CD8-positive, alpha-beta memory T cell (primary cell): ENCODE data around the gene ACOX3. TPM values are rescaled to one million over a fixed set of nuclear protein-coding genes. Genes with fewer than 3 reads are reported as not detected.

Experiments
- CTCF ChIA-PET: fragments of 350-600 bp; sonication (Branson Sonifier 250); formaldehyde crosslinking; loops from one replicate; lab custom pipeline; 2021; ENCODE audit warnings: antibody characterized with exemption; lab: Charles Lee
- POLR2A ChIA-PET: fragments of 350-600 bp; sonication (Branson Sonifier 250); formaldehyde crosslinking; loops from one replicate; lab custom pipeline; 2021; ENCODE audit warnings: antibody characterized with exemption; lab: Charles Lee
- DNase-seq, 5 donors: peaks; one replicate each; pipeline versions ENCODE4 v3.0.0 to v3.0.0-alpha.2; 2020 to 2022; ENCODE audit warnings: mixed read lengths in 1 of 5
- H3K27ac ChIP-seq: one replicate; pipeline ENCODE4 v1.7.0; 2013; ENCODE audit warnings: low read depth, mild to moderate bottlenecking, low read length, moderate library complexity
- H3K27me3 ChIP-seq: 2 replicates; pipeline ENCODE4 v1.7.0; 2013; ENCODE audit warnings: low read length, mild to moderate bottlenecking; ENCODE audit not compliant: insufficient read depth, poor library complexity, severe bottlenecking
- H3K36me3 ChIP-seq: 2 replicates; pipeline ENCODE4 v1.7.0; 2013; ENCODE audit warnings: mild to moderate bottlenecking, low read length, moderate library complexity; ENCODE audit not compliant: insufficient read depth
- H3K4me1 ChIP-seq: 2 replicates; pipeline ENCODE4 v1.7.0; 2013; ENCODE audit warnings: mild to moderate bottlenecking, low read length, moderate library complexity; ENCODE audit not compliant: insufficient read depth
- H3K4me3 ChIP-seq: 2 replicates; pipeline ENCODE4 v1.7.0; 2013; ENCODE audit warnings: mild to moderate bottlenecking, low read length
- H3K9me3 ChIP-seq: 2 replicates; pipeline ENCODE4 v1.7.0; 2013; ENCODE audit warnings: mild to moderate bottlenecking, low read length
- H3K27ac Mint-ChIP-seq, 8 donors: one replicate each; pipeline ENCODE4 v1.8.0; 2020 to 2021; ENCODE audit warnings: mixed read lengths in 8 of 8, mild to moderate bottlenecking in 6 of 8, inconsistent platforms in 3 of 8, moderate library complexity in 3 of 8
- H3K27me3 Mint-ChIP-seq, 2 donors: one replicate each; pipeline ENCODE4 v1.8.0; 2020 to 2021; ENCODE audit warnings: mixed read lengths in 2 of 2, mild to moderate bottlenecking in 1 of 2, moderate library complexity in 1 of 2
- H3K36me3 Mint-ChIP-seq, 3 donors: one replicate each; pipeline ENCODE4 v1.8.0; 2020 to 2021; ENCODE audit warnings: mixed read lengths in 3 of 3, inconsistent platforms in 1 of 3, mild to moderate bottlenecking in 1 of 3
- H3K4me1 Mint-ChIP-seq, 3 donors: one replicate each; pipeline ENCODE4 v1.8.0; 2020 to 2021; ENCODE audit warnings: mixed read lengths in 3 of 3, inconsistent platforms in 1 of 3, mild to moderate bottlenecking in 1 of 3
- H3K4me3 Mint-ChIP-seq, 7 donors: one replicate each; pipeline ENCODE4 v1.8.0; 2020 to 2021; ENCODE audit warnings: mixed read lengths in 7 of 7, mild to moderate bottlenecking in 6 of 7, moderate library complexity in 4 of 7, inconsistent platforms in 2 of 7
- H3K9me3 Mint-ChIP-seq, 5 donors: one replicate each; pipeline ENCODE4 v1.8.0; 2020 to 2022; ENCODE audit warnings: mixed read lengths in 5 of 5, mild to moderate bottlenecking in 3 of 5, moderate library complexity in 2 of 5, inconsistent platforms in 1 of 5
- polyA plus RNA-seq: library from polyadenylated mRNA; unstranded; fragments of 300-500 nt; fragmentation: Illumina TruSeq; gene quantifications from one replicate; pipeline ENCODE4 v1.2.3, GENCODE V29; 2021
- total RNA-seq, 2 experiments: library from RNA; stranded (reverse); gene quantifications; one replicate each; pipeline ENCODE4 v1.2.3, GENCODE V29; 2021

The ACOX3 gene
- total and polyA plus RNA-seq, 3 experiments from 2014 or later, result 14.2 to 24.9 (median 22.3) TPM

DNA sequence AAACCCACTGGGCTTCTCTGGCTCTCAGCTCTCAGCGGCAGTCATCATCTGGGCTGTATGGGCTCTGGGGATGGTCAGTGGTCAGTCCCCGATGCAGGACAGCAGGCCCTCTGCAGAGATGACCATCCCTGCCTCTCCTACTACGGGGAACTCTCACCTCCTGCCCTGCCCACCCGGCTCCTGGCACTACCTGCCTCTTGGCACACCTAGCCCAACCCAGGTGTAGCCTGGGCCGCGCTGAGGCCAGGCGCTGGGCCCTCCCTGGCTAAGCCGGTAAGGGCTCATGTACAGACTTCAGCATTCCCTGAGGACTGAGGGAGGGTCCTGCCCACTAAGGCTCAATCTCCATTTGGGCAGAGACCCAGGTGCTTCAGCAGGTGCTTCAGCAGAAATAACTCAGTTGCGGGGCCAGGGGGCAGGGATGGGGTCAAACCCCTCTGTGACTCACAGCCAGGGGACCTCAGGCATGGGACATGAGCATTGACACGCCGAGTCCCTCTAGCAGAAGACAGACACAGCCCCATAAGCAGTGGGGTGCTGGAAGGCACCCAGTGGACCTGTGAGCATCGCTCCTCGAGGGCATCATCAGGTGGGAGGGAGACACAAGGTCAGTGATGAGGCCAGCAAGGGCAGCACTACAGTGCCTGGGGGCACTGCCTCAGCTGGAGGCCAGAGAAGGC is 71.0 kb downstream of the ACOX3 start:
- H3K4me1 Mint-ChIP-seq, result no peaks in the 10 kb centered on the region
- Histone ChIP-seq H3K36me3 (no peaks in the 10 kb centered on the region), H3K27ac (no peak overlapping the region), H3K9me3 (no peaks in the 10 kb centered on the region), H3K4me3 (no peak overlapping the region), H3K27me3 (no peaks in the 10 kb centered on the region), H3K4me1 (no peaks in the 10 kb centered on the region)
- peaks cover 0 to 1% of the 10 kb centered on the region in 2 donors for H3K27me3 Mint-ChIP-seq
- DNase-seq, result no peak
- no peaks in the 10 kb centered on the region for H3K9me3 Mint-ChIP-seq
- peaks cover 5 to 35% (median 8%) of the 10 kb centered on the region in 3 donors for H3K36me3 Mint-ChIP-seq
- ChIA-PET POLR2A (no interaction called here), CTCF (no interaction called here)
- H3K27ac Mint-ChIP-seq, result peak overlapping the region in 1 of 8 donors; percentile 85
- no peak overlapping the region for H3K4me3 Mint-ChIP-seq

DNA sequence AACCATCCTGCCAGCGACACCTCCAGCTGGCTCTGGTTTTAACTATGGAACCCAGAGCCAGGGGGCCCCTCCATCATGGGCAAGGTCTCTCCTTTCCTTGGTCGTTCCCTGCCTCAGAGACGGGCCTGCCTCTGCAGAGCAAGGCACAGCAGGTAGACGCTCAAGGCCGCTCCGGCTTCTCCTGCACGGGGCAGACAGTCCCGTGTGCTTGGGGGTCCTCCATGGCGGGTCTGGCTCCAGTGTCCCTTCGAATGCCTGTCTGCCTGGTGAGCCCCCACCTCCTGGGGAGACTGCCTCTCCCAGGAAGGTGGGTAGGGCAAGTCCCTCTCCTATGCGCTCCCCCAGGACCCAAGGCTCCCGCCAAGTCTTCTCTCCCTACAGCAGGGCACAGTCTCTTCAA is 71.5 kb downstream of the ACOX3 start:
- Mint-ChIP-seq H3K27me3 (peaks cover 0 to 1% of the 10 kb centered on the region in 2 donors), H3K36me3 (peaks cover 8 to 35% (median 8%) of the 10 kb centered on the region in 3 donors), H3K27ac (no peak overlapping the region), H3K9me3 (no peaks in the 10 kb centered on the region), H3K4me3 (no peak overlapping the region), H3K4me1 (no peaks in the 10 kb centered on the region)
- no peak overlapping the region for H3K4me3 ChIP-seq
- no peaks in the 10 kb centered on the region for H3K27me3 ChIP-seq
- no peak for DNase-seq
- no peak overlapping the region for H3K27ac ChIP-seq
- POLR2A ChIA-PET, result no interaction called here
- CTCF ChIA-PET, result no interaction called here
- no peaks in the 10 kb centered on the region for H3K9me3 ChIP-seq
- H3K4me1 ChIP-seq, result no peaks in the 10 kb centered on the region
- H3K36me3 ChIP-seq, result no peaks in the 10 kb centered on the region

DNA sequence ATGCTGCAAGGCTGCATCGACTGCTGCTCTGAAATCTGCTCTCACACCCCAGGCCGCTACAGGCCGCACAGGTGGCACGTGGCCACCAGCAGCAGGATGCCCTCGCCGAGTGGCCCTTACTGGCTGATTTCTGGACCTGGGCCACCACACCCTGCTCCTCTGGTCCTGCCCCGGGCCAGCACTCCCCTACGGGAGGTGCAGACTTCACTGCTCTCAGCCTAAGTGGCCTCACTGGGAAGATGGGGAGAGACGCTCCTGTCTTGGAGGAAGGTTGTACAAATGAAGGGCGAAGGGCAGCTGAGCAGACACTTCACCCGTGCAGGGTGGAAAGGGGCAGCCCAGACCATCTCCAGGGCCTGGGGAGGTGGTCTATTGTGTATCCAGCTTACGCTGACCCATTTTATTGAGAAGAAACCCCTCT is 72.5 kb downstream of the ACOX3 start:
- no peak overlapping the region for H3K27ac Mint-ChIP-seq
- no peaks in the 10 kb centered on the region for H3K4me1 Mint-ChIP-seq
- H3K4me1 ChIP-seq, result no peaks in the 10 kb centered on the region
- H3K9me3 ChIP-seq, result no peaks in the 10 kb centered on the region
- H3K36me3 Mint-ChIP-seq, result peaks cover 6 to 28% (median 14%) of the 10 kb centered on the region in 3 donors
- H3K27me3 ChIP-seq, result no peaks in the 10 kb centered on the region
- no peak overlapping the region for H3K4me3 Mint-ChIP-seq
- POLR2A ChIA-PET, result no interaction called here
- H3K27me3 Mint-ChIP-seq, result peaks cover 0 to 1% of the 10 kb centered on the region in 2 donors
- no peak overlapping the region for H3K4me3 ChIP-seq
- CTCF ChIA-PET, result no interaction called here
- DNase-seq, result no peak
- no peak overlapping the region for H3K27ac ChIP-seq
- H3K36me3 ChIP-seq, result no peaks in the 10 kb centered on the region
- no peaks in the 10 kb centered on the region for H3K9me3 Mint-ChIP-seq

DNA sequence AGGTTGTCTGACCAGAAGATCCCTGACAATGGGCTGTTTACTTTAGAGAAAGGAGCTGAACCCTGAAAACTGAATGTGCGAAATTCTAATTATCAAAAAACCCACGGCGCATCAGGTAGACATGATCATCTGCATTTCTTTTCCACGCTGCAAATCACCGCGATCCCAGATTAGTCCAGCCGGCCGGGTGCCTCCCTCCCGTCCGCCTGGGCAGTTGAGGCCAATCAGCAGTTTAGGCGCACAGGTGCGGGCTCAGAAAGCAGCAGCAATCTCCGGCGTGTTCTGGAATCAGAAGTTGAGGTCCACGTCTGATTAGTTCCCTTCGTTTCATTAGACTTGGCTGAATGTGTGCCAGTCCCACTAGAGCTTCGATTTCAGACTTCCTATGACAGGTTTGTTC is 73.9 kb downstream of the ACOX3 start:
- POLR2A ChIA-PET, result no interaction called here
- peaks cover 0 to 1% of the 10 kb centered on the region in 2 donors for H3K27me3 Mint-ChIP-seq

DNA sequence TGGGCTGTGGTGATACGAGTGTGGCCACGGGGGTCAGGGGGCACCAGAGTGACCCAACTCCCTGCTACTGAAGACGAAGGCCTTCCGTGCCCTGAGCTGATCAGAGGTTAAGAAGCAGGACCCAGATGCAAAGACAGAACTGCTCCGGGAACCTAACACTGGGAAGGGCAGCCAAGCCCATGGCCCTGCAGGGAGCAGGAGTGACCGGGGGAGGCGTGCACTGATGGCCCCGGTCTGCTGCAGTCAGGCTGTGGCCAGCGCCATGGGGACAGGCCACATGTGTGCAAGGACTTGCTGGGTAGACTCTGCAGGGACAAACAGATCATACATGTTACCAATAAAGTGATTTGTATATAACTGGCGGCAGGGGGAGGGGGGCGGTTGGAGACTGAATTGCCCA is 74.6 kb downstream of the ACOX3 start:
- ChIA-PET CTCF (no interaction called here), POLR2A (no interaction called here)
- Mint-ChIP-seq H3K27me3 (peaks cover 0 to 1% of the 10 kb centered on the region in 2 donors), H3K27ac (no peak overlapping the region), H3K9me3 (no peaks in the 10 kb centered on the region), H3K4me1 (no peaks in the 10 kb centered on the region), H3K4me3 (no peak overlapping the region), H3K36me3 (peaks cover 4 to 21% (median 14%) of the 10 kb centered on the region in 3 donors)
- no peak overlapping the region for H3K4me3 ChIP-seq
- H3K36me3 ChIP-seq, result no peaks in the 10 kb centered on the region
- no peaks in the 10 kb centered on the region for H3K27me3 ChIP-seq
- no peak overlapping the region for H3K27ac ChIP-seq
- H3K9me3 ChIP-seq, result no peaks in the 10 kb centered on the region
- DNase-seq, result no peak
- no peaks in the 10 kb centered on the region for H3K4me1 ChIP-seq

More for the DNA sequence above, 73.9 kb downstream of the ACOX3 start:
- no peak overlapping the region for H3K4me3 ChIP-seq
- H3K27ac Mint-ChIP-seq, result no peak overlapping the region
- DNase-seq, result no peak
- H3K27ac ChIP-seq, result no peak overlapping the region
- no peaks in the 10 kb centered on the region for H3K4me1 Mint-ChIP-seq
- H3K36me3 ChIP-seq, result no peaks in the 10 kb centered on the region
- H3K4me1 ChIP-seq, result no peaks in the 10 kb centered on the region
- CTCF ChIA-PET, result no interaction called here
- no peak overlapping the region for H3K4me3 Mint-ChIP-seq
- no peaks in the 10 kb centered on the region for H3K9me3 ChIP-seq
- no peaks in the 10 kb centered on the region for H3K27me3 ChIP-seq
- peaks cover 6 to 24% (median 14%) of the 10 kb centered on the region in 3 donors for H3K36me3 Mint-ChIP-seq
- H3K9me3 Mint-ChIP-seq, result no peaks in the 10 kb centered on the region

DNA sequence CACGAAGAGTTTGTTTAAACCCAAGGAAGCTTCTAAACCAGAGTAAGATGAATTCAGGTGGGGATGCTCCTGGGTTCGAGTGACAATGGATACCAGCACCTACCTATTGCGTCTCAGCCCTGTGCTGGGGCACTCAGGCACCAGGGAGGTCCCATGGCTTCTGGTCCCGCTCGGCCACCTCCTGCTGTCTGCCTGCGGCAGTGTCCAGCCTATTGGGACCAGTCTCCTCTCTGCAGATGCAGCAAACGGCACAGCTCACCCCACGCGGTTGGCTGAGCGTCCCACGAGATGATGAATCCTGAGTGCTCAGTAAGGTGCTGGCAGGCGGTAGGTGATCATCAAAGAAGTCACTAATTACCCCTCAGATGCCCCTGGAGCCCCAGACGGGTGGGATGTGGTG is 75.2 kb downstream of the ACOX3 start:
- no peaks in the 10 kb centered on the region for H3K27me3 ChIP-seq
- Mint-ChIP-seq H3K9me3 (no peaks in the 10 kb centered on the region), H3K27ac (no peak overlapping the region), H3K27me3 (peaks cover 0 to 1% of the 10 kb centered on the region in 2 donors), H3K4me1 (no peaks in the 10 kb centered on the region), H3K36me3 (peaks cover 4 to 21% (median 14%) of the 10 kb centered on the region in 3 donors), H3K4me3 (no peak overlapping the region)
- no peaks in the 10 kb centered on the region for H3K36me3 ChIP-seq
- ChIA-PET CTCF (no interaction called here), POLR2A (no interaction called here)
- H3K27ac ChIP-seq, result no peak overlapping the region
- no peak for DNase-seq
- H3K4me1 ChIP-seq, result no peaks in the 10 kb centered on the region
- no peaks in the 10 kb centered on the region for H3K9me3 ChIP-seq
- no peak overlapping the region for H3K4me3 ChIP-seq

DNA sequence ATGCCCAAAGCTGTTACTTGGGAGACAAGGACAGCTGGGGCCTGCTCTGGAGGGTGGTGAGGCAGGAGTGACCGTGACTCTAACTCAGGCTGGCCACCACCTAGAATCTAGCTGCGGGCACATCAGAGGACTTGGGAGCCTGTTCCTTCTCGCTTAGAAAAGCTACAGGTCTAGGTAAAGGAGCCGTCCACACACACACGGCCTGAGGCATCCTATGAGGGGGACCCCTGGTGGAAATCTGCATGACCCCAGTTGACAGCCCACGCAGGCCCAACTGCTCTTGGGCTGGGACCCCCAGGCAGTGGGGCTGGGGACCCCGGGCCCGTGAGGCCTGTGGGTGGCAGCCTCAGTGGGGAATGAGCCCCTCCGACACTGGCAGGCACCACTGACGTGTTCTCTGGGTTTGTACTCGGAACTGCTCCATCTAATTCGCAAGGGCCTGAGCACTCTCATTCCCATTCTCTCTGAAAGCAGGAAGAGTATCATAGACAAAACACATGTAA is 75.6 kb downstream of the ACOX3 start:
- no peak overlapping the region for H3K4me3 Mint-ChIP-seq
- no peak for DNase-seq
- no peak overlapping the region for H3K4me3 ChIP-seq
- H3K9me3 Mint-ChIP-seq, result no peaks in the 10 kb centered on the region
- no peak overlapping the region for H3K27ac Mint-ChIP-seq
- H3K4me1 ChIP-seq, result no peaks in the 10 kb centered on the region
- H3K36me3 ChIP-seq, result no peaks in the 10 kb centered on the region
- POLR2A ChIA-PET, result no interaction called here
- no peaks in the 10 kb centered on the region for H3K9me3 ChIP-seq
- CTCF ChIA-PET, result no interaction called here
- peaks cover 0 to 1% of the 10 kb centered on the region in 2 donors for H3K27me3 Mint-ChIP-seq
- no peak overlapping the region for H3K27ac ChIP-seq
- peaks cover 4 to 21% (median 14%) of the 10 kb centered on the region in 3 donors for H3K36me3 Mint-ChIP-seq
- no peaks in the 10 kb centered on the region for H3K4me1 Mint-ChIP-seq
- H3K27me3 ChIP-seq, result no peaks in the 10 kb centered on the region

DNA sequence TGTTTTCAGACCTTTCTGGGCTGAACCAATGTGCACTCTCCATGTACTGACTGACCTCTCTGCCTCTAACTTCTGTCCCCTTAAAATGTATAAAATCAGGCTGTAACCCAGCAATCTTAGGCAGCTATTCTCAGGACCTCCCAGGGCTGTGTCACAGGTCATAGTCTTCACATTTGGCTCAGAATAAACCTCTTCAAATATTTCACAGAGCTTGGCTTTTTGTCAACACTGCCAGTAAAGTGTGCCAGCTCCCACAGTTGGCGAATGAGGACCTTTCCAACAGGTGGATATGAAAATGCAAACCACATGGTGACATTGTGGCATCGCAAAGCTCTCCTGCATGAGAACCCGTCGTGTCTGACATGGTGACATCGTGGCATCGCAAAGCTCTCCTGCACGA is 76.4 kb downstream of the ACOX3 start:
- Histone ChIP-seq H3K4me3 (no peak overlapping the region), H3K4me1 (no peaks in the 10 kb centered on the region), H3K9me3 (no peaks in the 10 kb centered on the region), H3K27me3 (no peaks in the 10 kb centered on the region), H3K36me3 (no peaks in the 10 kb centered on the region), H3K27ac (no peak overlapping the region)
- Mint-ChIP-seq H3K27ac (no peak overlapping the region), H3K4me3 (no peak overlapping the region), H3K9me3 (no peaks in the 10 kb centered on the region), H3K27me3 (peaks cover 0 to 1% of the 10 kb centered on the region in 2 donors), H3K36me3 (peaks cover 4 to 21% (median 14%) of the 10 kb centered on the region in 3 donors), H3K4me1 (no peaks in the 10 kb centered on the region)
- CTCF ChIA-PET, result no interaction called here
- DNase-seq, result no peak
- POLR2A ChIA-PET, result no interaction called here
